HUES48 (cell line): Measurements from ENCODE around the gene ABCA4.

Source experiments
- H3K27ac ChIP-seq: one replicate; pipeline ENCODE4 v1.7.0; 2013; ENCODE audit warnings: low read depth, low read length, inconsistent platforms
- H3K27me3 ChIP-seq: 2 replicates; pipeline ENCODE4 v1.6.1; 2013; ENCODE audit warnings: mild to moderate bottlenecking, low read length; ENCODE audit not compliant: control insufficient read depth, insufficient read depth
- H3K36me3 ChIP-seq: 2 replicates; pipeline ENCODE4 v1.6.1; 2013; ENCODE audit warnings: low read length; ENCODE audit not compliant: control insufficient read depth, insufficient read depth
- H3K4me1 ChIP-seq: 2 replicates; pipeline ENCODE4 v1.6.1; 2013; ENCODE audit warnings: mild to moderate bottlenecking, low read length; ENCODE audit not compliant: control insufficient read depth, insufficient read depth
- H3K4me3 ChIP-seq: 2 replicates; pipeline ENCODE4 v1.5.1; 2013; ENCODE audit warnings: mild to moderate bottlenecking, low read depth, low read length
- H3K9ac ChIP-seq: 2 replicates; pipeline ENCODE4 v1.6.1; 2013; ENCODE audit warnings: mild to moderate bottlenecking, low read depth, low read length, moderate library complexity
- H3K9me3 ChIP-seq: 2 replicates; pipeline ENCODE4 v1.6.1; 2013; ENCODE audit warnings: low read length; ENCODE audit not compliant: control insufficient read depth, insufficient read depth

ABCA4 gene

DNA sequence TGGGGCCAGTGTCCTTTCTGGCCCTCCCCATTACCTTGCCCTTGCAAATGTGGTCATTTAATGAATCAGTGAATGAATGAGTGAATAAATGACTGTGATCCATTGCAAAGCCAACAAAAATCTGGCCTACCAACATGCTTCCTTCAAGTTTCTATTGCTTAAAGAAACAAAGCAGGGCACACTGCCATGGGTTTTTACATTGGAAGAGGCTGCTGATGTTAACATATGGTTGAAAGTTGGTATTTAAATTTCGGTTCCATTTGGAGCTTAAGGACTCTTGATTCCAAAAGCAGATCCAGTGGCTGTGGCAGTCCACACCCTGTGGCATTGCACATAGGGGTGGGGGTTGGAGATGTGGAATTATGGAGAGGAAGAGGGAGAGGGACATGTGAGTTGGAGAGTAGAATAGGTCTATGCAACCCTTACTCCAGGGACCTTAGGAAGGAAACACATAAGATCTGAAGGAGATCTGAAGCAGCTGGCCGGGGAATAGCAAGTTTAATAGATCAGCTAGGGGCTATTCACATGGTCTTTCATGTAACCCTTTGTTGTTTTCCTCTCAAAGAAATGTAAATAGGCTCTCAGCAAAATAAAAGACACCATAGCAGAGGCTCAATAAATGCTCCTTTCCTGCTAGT is 7.2 kb downstream of the ABCA4 start:
- Histone ChIP-seq H3K27ac (no peak overlapping the region), H3K4me1 (peaks cover 27% of the 10 kb centered on the region), H3K27me3 (peaks cover 27% of the 10 kb centered on the region), H3K4me3 (no peak overlapping the region), H3K9me3 (no peaks in the 10 kb centered on the region), H3K9ac (no peak overlapping the region), H3K36me3 (no peaks in the 10 kb centered on the region)

DNA sequence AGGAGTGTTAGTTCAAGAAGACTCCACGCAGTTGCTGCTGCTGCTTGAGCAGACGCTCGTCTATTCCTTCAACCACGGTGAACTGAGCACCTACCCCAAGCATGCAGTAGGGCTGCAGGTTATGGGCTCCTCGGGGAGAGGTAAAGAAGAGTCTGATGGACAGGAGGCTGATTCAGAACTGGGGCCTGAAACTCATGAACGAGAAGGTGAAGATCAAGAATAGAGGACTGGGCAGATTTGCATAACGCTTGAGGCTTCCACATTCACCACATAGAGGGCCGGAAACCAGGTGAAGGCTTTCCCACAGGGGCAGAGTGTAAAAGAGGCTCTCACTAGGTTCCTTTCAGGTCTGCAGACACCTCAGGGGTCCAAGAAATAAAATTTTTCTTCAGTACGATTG is 9.1 kb downstream of the ABCA4 start:
- no peaks in the 10 kb centered on the region for H3K9me3 ChIP-seq
- H3K4me3 ChIP-seq: no peak overlapping the region
- H3K27ac ChIP-seq: no peak overlapping the region
- H3K36me3 ChIP-seq: no peaks in the 10 kb centered on the region
- H3K9ac ChIP-seq: no peak overlapping the region
- H3K27me3 ChIP-seq: peaks cover 27% of the 10 kb centered on the region
- peaks cover 22% of the 10 kb centered on the region for H3K4me1 ChIP-seq

DNA sequence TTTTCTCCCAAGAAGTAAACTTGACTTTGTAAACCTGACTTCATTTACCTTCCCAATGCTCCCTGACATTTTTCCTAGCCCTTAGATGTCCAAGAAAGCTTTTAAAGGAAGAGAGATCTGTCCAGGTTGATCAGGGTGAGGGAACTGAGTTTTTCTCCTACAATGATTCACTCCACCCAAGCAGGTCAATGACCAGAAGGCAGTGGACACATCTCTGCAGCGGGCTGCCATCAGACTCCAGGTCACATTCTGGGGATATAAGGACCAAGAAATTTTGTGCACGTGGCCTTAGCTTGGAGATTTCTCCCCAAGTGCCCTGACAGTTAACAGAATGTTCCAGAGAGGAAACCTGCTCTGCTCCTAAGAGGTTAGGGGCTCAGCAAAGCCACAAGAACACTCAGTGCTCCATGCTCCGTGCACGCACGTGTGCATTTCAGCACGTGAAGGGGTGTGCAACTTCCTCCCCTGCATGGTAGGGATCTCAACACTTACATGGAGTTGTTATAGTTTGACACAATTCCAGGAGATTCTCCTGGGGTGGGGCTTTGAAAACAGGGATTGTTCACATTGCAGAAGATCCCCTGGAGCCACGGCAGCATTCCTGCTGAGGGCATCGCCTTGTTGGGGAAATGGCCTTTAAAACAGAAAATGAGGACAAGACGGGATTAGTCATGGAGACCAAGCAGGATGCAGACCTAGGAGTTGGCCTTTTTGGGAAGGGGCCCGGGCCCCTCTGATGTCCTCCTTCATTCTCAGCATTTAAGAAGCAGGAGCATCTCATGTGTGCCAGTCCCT is 9.8 kb downstream of the ABCA4 start:
- Histone ChIP-seq H3K27me3 (peaks cover 27% of the 10 kb centered on the region), H3K9ac (no peak overlapping the region), H3K4me1 (peaks cover 19% of the 10 kb centered on the region), H3K4me3 (no peak overlapping the region), H3K9me3 (no peaks in the 10 kb centered on the region), H3K36me3 (no peaks in the 10 kb centered on the region), H3K27ac (no peak overlapping the region)

DNA sequence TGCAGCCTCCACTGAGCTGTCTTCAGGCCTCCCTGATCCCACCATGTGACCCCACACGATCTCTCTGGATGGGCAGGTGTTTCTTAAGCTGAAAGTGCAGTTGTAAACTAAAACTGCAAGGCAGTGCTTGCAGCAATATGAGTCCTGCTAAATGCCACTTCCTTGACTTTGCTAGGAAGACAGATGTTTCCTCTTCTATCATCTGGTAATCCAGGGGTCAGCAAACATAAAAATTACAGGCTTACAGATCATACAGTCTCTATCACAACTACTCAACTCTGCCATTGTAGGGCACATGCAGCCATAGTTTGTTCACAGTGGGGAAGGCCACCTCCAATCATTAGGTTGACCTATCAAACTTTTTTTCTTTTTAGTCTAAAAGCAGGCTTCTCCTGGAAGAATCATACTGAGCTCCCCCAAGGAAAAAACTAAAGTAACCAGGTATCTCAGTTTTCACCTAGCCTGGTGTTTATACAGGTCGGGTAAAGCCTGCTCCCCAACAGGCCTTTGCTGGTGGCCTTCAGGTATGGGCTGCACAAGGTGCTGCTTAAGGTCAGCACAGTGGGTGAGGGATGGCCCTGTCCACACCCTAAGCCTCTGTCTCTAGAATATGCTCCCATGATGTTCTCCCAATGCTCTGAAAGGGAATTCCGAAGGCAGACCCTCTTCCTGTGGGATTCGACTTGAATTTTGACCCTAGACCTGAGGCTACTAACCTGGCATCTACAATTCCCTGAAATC is 10.8 kb downstream of the ABCA4 start:
- no peak overlapping the region for H3K9ac ChIP-seq
- H3K36me3 ChIP-seq: no peaks in the 10 kb centered on the region
- no peaks in the 10 kb centered on the region for H3K9me3 ChIP-seq
- no peak overlapping the region for H3K27ac ChIP-seq
- H3K4me3 ChIP-seq: no peak overlapping the region
- H3K4me1 ChIP-seq: peaks cover 22% of the 10 kb centered on the region
- H3K27me3 ChIP-seq: peaks cover 20% of the 10 kb centered on the region

DNA sequence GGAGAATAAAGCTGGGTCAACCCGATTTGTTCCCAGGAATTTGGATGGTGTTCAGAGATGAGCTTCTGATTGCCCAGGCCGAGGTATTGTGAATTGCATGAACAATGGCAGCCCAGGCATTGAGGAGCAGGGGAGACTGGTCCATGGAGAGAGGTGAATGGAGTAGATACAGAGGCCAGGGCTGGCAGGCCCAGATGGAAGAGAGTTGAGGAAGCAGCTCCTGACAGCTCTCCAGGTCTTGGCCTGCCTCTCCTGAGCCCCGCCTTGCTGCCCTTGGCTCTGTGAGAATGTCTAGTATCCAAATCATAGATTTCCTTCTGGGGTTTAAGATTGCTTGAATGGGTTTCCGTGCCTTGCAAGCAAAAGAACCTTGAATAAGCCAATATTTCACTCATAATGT is 11.5 kb downstream of the ABCA4 start:
- Histone ChIP-seq H3K36me3 (no peaks in the 10 kb centered on the region), H3K4me1 (peaks cover 27% of the 10 kb centered on the region), H3K4me3 (no peak overlapping the region), H3K27ac (no peak overlapping the region), H3K9ac (no peak overlapping the region), H3K9me3 (no peaks in the 10 kb centered on the region), H3K27me3 (peaks cover 14% of the 10 kb centered on the region)

DNA sequence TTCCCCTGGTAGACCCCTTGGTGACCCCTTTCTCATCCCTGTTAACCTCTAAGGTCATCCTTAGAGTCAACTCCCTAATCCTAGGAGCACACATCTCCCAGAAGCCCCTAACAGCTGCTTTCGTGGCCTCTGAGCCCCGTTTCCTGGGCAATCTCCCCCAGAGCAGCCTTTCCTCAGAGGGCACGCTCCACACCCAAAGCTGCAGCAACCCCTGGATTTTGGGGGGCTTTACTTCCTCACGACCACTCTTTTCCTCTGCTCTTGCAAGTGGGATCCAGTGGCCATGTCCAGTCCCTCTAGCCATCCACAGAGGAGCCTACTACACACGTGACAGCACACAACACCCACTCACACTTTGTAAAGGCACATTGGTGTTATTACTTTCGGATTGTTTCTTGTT is 13.8 kb downstream of the ABCA4 start:
- Histone ChIP-seq H3K4me3 (no peak overlapping the region), H3K4me1 (peaks cover 13% of the 10 kb centered on the region), H3K27ac (no peak overlapping the region), H3K36me3 (no peaks in the 10 kb centered on the region), H3K9me3 (no peaks in the 10 kb centered on the region), H3K9ac (no peak overlapping the region), H3K27me3 (peaks cover 5% of the 10 kb centered on the region)

DNA sequence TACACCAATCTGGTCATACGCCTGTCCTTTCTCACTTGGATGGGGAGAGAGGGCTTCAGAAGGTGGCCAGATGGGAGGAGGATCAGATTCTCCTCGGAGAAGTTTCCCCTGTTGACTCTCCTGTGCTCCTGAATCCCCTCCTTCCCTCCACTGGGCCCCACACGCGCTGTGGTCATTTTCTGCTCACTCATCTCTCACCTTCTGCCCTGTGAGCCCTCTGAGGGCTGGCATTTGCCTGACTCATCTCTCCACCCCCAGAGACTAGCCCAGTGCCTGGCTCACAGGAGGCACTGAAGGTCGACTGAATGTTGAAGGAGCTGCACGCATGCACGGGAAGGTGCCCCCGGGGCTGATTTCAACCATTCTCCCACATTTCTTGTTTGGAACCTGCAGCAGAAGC is 14.2 kb downstream of the ABCA4 start:
- Histone ChIP-seq H3K27me3 (peaks cover 5% of the 10 kb centered on the region), H3K9ac (no peak overlapping the region), H3K4me1 (peaks cover 13% of the 10 kb centered on the region), H3K9me3 (no peaks in the 10 kb centered on the region), H3K4me3 (no peak overlapping the region), H3K27ac (no peak overlapping the region), H3K36me3 (no peaks in the 10 kb centered on the region)

DNA sequence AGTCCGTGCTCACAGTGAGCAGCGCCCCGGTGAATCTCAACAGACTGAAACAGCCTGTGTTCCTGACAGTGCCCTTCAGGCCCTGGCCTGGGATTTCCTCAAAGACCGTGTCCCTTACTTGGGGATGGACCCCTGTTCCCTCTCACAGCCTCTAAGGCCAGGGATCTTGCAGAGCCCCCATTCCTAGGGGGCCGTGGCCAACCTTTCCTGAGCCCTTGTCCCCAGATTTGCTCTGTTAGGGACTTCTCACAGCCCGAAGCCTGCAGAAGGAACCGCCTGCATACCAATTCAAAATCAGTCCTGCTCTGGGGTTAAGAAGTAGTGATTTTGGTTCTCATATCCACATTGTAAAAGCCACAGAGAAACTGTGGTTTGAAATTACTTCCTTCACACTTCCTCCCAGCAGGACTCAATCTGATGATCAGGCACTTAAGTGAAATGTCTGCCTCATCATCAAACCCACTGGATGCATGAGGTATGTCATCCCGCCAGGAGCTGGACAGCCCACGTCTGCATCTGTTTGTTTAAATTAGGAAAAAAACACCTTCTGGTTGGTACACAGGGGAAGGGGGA is 14.9 kb downstream of the ABCA4 start:
- no peak overlapping the region for H3K9ac ChIP-seq
- H3K27ac ChIP-seq: peak overlapping the region; percentile 78
- peaks cover 5% of the 10 kb centered on the region for H3K27me3 ChIP-seq
- no peaks in the 10 kb centered on the region for H3K36me3 ChIP-seq
- H3K4me3 ChIP-seq: no peak overlapping the region
- peaks cover 13% of the 10 kb centered on the region for H3K4me1 ChIP-seq
- H3K9me3 ChIP-seq: no peaks in the 10 kb centered on the region

DNA sequence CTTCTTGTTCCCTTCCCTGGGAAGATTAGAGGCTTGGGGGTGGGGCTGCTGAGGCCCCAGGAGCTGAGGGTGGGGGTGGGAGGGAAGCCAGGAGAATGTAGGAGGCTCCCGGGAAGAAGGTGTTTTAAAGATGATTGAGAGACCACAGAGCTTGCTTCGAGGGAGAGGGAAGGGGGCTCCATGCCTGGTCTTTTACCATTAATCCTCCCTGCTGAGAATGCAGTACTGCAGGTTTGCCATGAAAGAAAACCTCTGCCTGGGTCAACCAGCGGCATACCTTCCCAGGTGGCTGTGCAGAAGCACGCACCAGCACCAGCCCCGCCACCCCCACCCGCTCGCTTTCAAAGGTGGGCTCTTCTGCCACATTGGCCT is 15.4 kb downstream of the ABCA4 start:
- H3K27ac ChIP-seq: peak overlapping the region; percentile 78
- peaks cover 5% of the 10 kb centered on the region for H3K27me3 ChIP-seq
- H3K9ac ChIP-seq: no peak overlapping the region
- H3K36me3 ChIP-seq: no peaks in the 10 kb centered on the region
- H3K4me3 ChIP-seq: no peak overlapping the region
- H3K4me1 ChIP-seq: peaks cover 13% of the 10 kb centered on the region
- no peaks in the 10 kb centered on the region for H3K9me3 ChIP-seq

DNA sequence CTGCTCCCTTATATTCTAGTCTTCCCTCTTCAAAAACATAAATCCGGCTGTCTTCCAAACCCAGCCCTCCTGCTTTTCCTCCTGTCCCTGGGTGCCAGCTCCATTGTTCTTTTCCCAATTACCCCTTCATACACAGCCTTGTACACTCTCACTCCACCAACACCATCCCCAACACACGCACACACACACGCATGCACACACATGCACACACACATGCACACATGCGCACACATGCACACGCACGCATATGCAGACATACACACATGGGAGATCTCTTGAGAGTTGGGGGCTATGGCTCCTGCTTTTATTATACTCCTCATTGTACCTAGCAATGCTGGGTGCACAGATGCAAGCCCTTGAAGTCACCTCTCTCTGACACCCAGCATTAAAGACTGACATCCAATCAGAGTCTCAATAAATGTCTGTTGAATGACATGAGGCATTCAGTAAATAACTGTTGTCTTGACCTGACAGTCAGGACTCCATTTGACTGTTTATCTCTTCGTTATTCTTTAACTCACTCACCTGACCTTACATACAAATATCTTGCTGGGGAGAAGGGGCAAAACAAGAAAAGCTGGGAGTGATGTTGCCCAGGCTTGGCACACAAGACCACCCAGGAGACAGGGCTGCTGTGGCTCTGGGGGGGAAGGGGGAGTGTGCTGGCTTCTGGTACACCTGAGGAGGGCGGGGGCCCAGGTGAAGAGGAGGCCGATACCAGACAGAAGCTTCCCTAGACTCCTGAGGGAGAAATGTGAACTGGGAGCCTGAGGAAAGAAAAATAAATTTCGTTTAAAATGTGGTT is 16.0 kb downstream of the ABCA4 start:
- Histone ChIP-seq H3K9me3 (no peaks in the 10 kb centered on the region), H3K27me3 (peaks cover 5% of the 10 kb centered on the region), H3K36me3 (no peaks in the 10 kb centered on the region), H3K4me3 (no peak overlapping the region), H3K4me1 (peaks cover 13% of the 10 kb centered on the region), H3K27ac (peak overlapping the region; percentile 31), H3K9ac (no peak overlapping the region)
